Esophagus squamous epithelium (tissue), 4 donors: ENCODE data around the gene ERC2.

Experiments used
- POLR2A ChIP-seq, 4 donors: fragments of 450-650 bp; IDR thresholded peaks; one replicate each; pipeline ENCODE4 v1.6.1; 2017; ENCODE audit warnings: antibody characterized with exemption in 4 of 4, mild to moderate bottlenecking in 4 of 4, moderate library complexity in 3 of 4
- TF ChIP-seq, protein P1 (sequence below), 6 experiments: fragments of 450-650 bp in 4 of 6; fragments of 200-600 bp in 2 of 6; sonication (generic) in 2 of 6; IDR thresholded peaks; one replicate each; pipeline ENCODE4 v1.5.1; 2016 to 2019; ENCODE audit warnings: antibody characterized with exemption in 6 of 6, mild to moderate bottlenecking in 4 of 6, moderate library complexity in 4 of 6

DNA sequence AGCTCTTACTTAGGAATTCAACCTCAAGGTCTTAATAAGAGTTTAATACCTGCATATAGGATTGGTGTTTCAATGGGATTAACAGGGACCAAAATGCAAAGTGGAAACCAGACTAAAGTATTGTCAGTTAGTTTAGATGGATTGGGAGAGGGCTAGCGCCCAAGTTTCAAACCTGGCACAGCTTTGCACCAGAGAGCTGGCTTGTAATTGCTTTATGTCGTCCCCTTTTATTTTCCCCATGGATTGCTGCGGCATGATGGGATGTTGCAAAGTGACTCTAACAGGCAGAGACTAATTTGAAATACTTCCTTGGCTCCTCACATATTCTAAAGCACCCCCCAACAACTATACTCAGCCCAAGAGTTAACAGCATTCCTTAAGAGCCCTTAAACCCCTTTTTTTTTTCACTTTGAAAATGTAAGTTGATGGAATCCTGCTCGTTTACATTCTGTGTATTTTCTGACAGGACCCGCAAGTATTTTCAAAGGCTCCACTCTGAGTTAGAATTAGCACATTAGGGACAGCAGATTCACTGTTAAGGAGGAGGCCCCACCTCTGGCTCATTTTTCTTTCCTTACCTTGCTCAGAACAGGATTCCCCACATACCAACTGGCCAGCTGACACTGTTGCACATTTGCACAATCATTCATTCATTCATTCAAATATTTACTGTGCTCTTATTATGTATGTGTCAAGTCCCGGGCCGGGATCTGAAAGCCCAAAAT lies 214.2 kb downstream of the ERC2 start:
- TF ChIP-seq, protein P1, sequence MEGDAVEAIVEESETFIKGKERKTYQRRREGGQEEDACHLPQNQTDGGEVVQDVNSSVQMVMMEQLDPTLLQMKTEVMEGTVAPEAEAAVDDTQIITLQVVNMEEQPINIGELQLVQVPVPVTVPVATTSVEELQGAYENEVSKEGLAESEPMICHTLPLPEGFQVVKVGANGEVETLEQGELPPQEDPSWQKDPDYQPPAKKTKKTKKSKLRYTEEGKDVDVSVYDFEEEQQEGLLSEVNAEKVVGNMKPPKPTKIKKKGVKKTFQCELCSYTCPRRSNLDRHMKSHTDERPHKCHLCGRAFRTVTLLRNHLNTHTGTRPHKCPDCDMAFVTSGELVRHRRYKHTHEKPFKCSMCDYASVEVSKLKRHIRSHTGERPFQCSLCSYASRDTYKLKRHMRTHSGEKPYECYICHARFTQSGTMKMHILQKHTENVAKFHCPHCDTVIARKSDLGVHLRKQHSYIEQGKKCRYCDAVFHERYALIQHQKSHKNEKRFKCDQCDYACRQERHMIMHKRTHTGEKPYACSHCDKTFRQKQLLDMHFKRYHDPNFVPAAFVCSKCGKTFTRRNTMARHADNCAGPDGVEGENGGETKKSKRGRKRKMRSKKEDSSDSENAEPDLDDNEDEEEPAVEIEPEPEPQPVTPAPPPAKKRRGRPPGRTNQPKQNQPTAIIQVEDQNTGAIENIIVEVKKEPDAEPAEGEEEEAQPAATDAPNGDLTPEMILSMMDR (IDR thresholded peaks at IDR 0.05): no peak
- TF ChIP-seq POLR2A (IDR thresholded peaks at IDR 0.05): no peak
